ENCODE results near the gene OBSCN. TPM values are rescaled to one million over a fixed set of nuclear protein-coding genes. Genes with fewer than 3 reads are reported as not detected.
"Not testable (repeated sequence)": the region's sequence is repeated elsewhere in the genome, so short reads cannot be mapped to it uniquely, and the experiment has no call there.

Gene OBSCN
- total RNA-seq, 1 donor from 2014 or later, result 1.5 TPM

DNA sequence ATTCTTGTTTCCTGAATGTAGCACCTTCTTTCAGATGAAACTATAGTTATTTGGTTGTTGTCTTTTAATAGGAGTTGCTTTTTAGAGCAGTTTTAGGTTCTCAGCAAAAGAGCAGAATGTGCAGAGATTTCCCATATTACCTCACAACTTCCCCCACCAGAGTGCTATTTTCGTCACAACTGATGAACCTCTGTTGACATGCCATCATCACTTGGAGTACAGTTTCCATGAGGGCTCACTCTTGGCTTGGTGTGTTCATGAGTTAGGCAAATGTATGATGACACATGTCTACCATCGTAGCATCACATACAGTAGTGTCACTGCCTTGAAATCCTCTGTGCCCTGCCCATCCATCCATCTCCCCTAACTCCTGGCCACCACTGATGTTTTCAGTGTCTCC is 38.5 kb upstream of the OBSCN start:
- DNase-seq (ENCODE audit: extremely low read depth, low read depth, low spot score), result no peak

- no peak for DNase-seq (ENCODE audit: extremely low read depth, low read depth, low spot score)
Observed at GRCh38 chr1:228170666-228171065, 37.2 kb upstream of the OBSCN start.

- DNase-seq (ENCODE audit: extremely low read depth, low read depth, low spot score), result no peak
Observed at GRCh38 chr1:228171221-228171891, 36.5 kb upstream of the OBSCN start.

GRCh38 chr1:228172591-228173527 is 35.0 kb upstream of the OBSCN start:
- no peak for DNase-seq (ENCODE audit: extremely low read depth, low read depth, low spot score)

- DNase-seq (ENCODE audit: extremely low read depth, low read depth, low spot score), result not testable (repeated sequence)
Observed at GRCh38 chr1:228173528-228174481, 34.0 kb upstream of the OBSCN start.

DNA sequence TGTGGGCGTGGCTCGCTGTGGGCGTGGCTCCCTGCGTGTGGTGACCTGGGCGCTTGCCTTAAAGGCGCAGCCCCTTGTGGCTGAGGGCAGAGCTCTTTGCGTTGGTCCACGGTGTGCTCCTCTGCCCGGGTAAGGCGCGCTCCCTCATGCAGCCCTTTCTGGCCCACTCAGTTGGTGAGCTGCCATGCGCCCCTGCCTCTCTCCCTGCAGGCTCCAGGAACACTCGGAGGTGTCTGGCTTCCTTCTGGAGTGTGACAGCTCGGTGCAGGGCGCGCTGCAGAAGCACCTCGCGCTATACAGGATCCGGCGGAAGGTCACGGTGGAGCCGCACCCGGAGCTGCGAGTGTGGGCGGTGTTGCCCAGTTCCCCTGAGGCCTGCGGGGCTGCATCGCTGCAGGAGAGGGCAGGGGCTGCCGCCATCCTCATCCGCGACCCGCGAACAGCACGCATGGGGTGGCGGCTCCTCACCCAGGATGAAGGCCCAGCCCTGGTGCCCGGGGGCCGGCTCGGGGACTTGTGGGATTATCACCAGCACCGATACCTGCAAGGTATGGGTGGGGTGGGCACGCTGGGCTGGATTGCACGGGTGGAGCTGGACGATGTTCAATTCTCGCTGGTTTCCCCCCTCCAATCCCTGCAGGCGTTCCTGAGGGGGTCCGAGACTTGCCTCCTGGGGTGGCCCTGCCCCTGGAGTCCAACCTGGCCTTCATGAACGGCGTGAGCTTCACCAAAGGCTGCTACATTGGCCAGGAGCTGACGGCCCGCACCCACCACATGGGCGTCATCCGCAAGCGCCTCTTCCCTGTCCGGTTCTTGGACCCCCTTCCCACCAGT is 33.1 kb upstream of the OBSCN start:
- DNase-seq (ENCODE audit: extremely low read depth, low read depth, low spot score), result no peak

DNA sequence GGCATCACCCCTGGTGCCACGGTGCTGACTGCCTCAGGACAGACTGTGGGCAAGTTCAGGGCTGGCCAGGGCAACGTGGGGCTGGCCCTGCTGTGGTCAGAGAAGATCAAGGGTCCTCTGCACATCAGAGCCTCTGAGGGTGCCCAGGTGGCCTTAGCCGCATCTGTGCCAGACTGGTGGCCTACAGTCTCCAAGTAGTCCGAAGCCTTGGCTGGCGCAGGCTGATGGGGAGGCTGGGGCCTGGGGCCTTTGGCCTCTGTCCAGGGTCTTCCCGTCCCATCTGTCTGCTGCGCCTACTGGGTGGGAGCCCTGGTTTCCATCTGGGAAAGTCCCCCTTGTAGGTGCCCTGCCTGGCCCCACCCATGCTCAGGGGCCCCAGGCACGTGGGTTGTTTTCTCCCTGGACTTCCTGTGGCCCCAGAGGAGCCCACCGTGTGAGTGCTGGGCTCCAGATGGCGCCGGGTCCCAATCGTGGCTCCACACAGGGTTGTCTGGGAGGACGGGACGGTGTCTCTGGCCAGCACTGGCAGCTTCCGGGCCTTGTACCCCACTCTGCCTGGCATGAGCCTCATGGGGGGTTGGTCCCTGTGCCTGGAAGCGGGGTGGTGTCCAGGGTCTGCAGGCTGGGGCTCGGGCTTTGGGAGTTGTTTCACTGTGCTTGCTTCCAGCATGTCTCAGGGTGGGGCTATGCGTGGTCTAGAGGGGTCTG is 32.4 kb upstream of the OBSCN start:
- DNase-seq (ENCODE audit: extremely low read depth, low read depth, low spot score), result no peak

DNA sequence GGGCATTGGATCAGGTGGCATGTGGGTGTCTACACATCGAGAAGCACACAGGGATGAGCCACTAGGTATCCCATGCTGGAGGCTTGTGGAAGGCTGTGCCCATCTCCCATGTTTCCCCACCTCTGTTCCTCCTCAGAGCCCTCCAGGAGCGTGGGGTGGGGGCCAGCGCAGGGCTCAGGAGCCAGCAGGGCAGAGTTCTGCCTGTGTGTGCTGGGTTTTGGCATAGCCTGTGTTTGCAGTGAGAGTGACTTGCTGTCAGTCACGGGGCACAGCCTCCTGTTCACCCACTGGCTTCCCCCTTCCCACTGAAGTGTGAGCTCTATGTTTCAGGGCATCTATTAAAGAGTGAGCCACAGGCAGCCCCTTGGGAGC is 31.8 kb upstream of the OBSCN start:
- DNase-seq (ENCODE audit: extremely low read depth, low read depth, low spot score), result no peak

- DNase-seq (ENCODE audit: extremely low read depth, low read depth, low spot score), result no peak
Observed at GRCh38 chr1:228176461-228177182, 31.2 kb upstream of the OBSCN start.

GRCh38 chr1:228177183-228177475 is 30.7 kb upstream of the OBSCN start:
- no peak for DNase-seq (ENCODE audit: extremely low read depth, low read depth, low spot score)

GRCh38 chr1:228177721-228178710 is 29.8 kb upstream of the OBSCN start:
- no peak for DNase-seq (ENCODE audit: extremely low read depth, low read depth, low spot score)

DNA sequence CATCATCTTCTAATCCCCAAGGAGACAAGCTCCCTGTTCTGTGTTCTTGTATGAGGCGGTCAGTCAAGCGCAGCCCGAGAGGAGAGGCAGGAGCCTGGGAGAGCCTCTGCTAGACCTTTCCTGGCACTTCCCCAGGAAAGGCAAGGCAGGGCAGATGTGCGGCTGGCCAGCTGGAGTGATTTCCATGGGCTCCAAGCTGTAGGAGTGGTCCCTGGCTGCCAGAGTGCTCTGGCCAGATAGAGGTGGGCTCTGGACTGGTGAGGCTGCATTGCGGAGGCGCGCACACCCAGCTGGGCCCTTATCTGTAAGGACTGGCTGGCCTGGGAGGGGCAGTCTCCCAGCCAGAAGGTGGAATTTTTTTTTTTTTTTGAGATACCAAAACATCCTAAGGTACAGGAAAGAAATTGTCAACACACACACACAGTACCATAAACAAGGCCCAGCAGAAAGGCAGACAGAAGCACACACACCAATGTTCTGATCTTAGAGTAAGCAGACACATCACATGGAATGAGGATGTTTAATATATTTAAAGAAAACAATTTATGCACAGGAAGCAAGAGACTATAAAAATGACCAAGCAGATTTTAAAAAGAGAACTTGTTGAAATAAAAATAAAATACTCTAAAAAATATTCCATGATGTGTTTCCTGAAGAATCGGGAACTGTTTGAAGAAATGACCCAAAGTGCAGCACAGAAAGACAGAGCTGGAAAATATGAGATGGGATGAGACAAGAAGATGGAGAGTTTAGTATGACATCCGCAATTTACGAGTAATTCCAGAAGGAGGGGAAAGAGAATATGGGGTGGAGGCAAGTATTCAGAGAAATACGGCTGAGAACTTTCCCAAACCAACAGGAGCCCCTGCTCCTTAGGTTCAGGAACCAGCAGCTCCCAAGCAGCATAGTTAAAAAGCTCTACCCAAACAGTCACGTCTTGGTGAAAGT is 28.8 kb upstream of the OBSCN start:
- DNase-seq (ENCODE audit: extremely low read depth, low read depth, low spot score), result no peak

- DNase-seq (ENCODE audit: extremely low read depth, low read depth, low spot score), result no peak
Observed at GRCh38 chr1:228180271-228180958, 27.4 kb upstream of the OBSCN start.

DNA sequence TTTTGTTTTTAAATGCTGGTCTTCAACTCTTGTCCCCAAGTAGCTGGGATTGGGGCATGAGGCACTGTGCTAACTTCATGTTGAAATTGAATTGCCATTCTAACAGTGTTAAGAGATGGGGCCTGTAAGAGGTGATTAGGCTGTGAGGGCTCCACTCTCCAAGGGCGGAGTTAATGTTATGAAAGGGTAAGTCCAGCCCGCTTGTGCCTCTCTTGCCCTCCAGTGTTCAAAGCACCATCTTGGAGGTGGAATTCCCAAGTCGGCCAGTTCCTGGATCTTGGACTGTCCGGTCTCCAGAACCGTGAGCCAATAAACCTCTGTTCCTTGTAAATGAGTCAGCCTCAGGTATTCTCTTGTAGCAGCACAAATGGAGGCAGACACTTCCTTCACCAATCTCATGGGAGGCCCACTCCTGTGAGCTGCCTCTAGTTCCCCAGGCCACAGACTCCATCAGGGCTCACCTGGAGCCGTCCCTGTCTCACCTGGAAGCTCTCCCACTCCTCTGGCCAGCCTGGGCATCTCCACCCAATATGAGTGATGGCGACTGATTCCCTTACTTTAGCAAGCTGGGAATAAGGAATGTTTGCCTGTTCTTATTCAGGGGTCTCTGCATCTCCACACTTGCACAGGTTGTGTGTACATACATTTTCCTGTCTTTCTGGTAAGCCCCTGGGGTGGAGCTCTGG is 26.7 kb upstream of the OBSCN start:
- DNase-seq (ENCODE audit: extremely low read depth, low read depth, low spot score), result no peak

- DNase-seq (ENCODE audit: extremely low read depth, low read depth, low spot score), result no peak
Observed at GRCh38 chr1:228181645-228182034, 26.2 kb upstream of the OBSCN start.

Data from glomerular endothelial cell (primary cell).